OCI-LY7 (cell line): ENCODE measurements around the gene FANCG. TPM values are rescaled to one million over a fixed set of nuclear protein-coding genes. Genes with fewer than 3 reads are reported as not detected.
A peak's percentile ranks its signal among the peaks of the same experiment; 100 is the strongest.

Source experiments
- Bru-seq: library from RNA; stranded (reverse); fragments of 400-500 nt; gene quantifications from one replicate; lab custom pipeline; 2021; lab: Mats Ljungman, UMichigan
- BruChase-seq, 2 experiments: library from RNA; stranded (reverse); fragments of 400-500 nt; gene quantifications; one replicate each; lab custom pipeline; 2021; lab: Mats Ljungman, UMichigan
- BruUV-seq: library from RNA; stranded (reverse); fragments of 400-500 nt; replicated peaks from 2 replicates; lab custom pipeline; 2021; lab: Mats Ljungman, UMichigan
- CTCF ChIA-PET: fragments of 300-600 bp; sonication (Branson Sonifier 250); formaldehyde crosslinking; loops from one replicate; lab custom pipeline; 2022; ENCODE audit warnings: antibody characterized with exemption; ENCODE audit not compliant: unreplicated experiment; lab: Charles Lee
- POLR2A ChIA-PET: fragments of 300-600 bp; sonication (Branson Sonifier 250); formaldehyde crosslinking; loops from one replicate; lab custom pipeline; 2022; ENCODE audit warnings: antibody characterized with exemption; lab: Charles Lee
- DNase-seq: peaks from one replicate; pipeline ENCODE4 v3.0.0-alpha.2; 2015; ENCODE audit warnings: low spot score
- H2AFZ ChIP-seq: fragments of 200-600 bp; sonication (generic), shearing (Covaris generic); 2 replicates; pipeline ENCODE4 v1.6.1; 2014; ENCODE audit warnings: mild to moderate bottlenecking, antibody characterized with exemption, low read length, moderate library complexity
- H3K27ac ChIP-seq: fragments of 200-600 bp; sonication (generic); 2 replicates; pipeline ENCODE4 v1.5.1; 2014; ENCODE audit warnings: mixed run types, low read depth, mild to moderate bottlenecking, moderate library complexity, low read length, inconsistent platforms; ENCODE audit not compliant: poor library complexity, severe bottlenecking
- H3K36me3 ChIP-seq: fragments of 200-600 bp; sonication (generic); 2 replicates; pipeline ENCODE4 v1.6.1; 2014; ENCODE audit warnings: mild to moderate bottlenecking, antibody characterized with exemption, low read length, moderate library complexity, mixed read lengths; ENCODE audit not compliant: insufficient read depth
- H3K4me1 ChIP-seq: fragments of 200-600 bp; sonication (generic); 2 replicates; pipeline ENCODE4 v1.5.1; 2014; ENCODE audit warnings: mild to moderate bottlenecking, low read length; ENCODE audit not compliant: insufficient read depth, poor library complexity, severe bottlenecking
- H3K4me2 ChIP-seq: fragments of 200-600 bp; sonication (generic); 2 replicates; pipeline ENCODE4 v1.6.1; 2014; ENCODE audit warnings: mild to moderate bottlenecking, low read length
- H3K4me3 ChIP-seq: fragments of 200-600 bp; sonication (generic); 2 replicates; pipeline ENCODE4 v1.5.1; 2014; ENCODE audit warnings: mild to moderate bottlenecking, low read depth, low read length; ENCODE audit not compliant: poor library complexity, severe bottlenecking
- H3K79me2 ChIP-seq: fragments of 200-600 bp; sonication (generic); 2 replicates; pipeline ENCODE4 v1.6.1; 2016; ENCODE audit warnings: low read depth, mild to moderate bottlenecking, low read length, moderate library complexity, mixed read lengths; ENCODE audit not compliant: insufficient read depth
- H3K9me2 ChIP-seq: fragments of 200-600 bp; sonication (generic); 2 replicates; pipeline ENCODE4 v1.6.1; 2016; ENCODE audit warnings: mild to moderate bottlenecking, low read length, mixed read lengths; ENCODE audit not compliant: insufficient read depth
- H3K9me3 ChIP-seq: fragments of 200-600 bp; sonication (generic); 2 replicates; pipeline ENCODE4 v1.6.1; 2014; ENCODE audit warnings: mild to moderate bottlenecking, mixed run types, low read length, mixed read lengths
- H4K20me1 ChIP-seq: fragments of 200-600 bp; sonication (generic); 2 replicates; pipeline ENCODE4 v1.6.1; 2014; ENCODE audit warnings: mild to moderate bottlenecking, antibody characterized with exemption, low read length, moderate library complexity, mixed read lengths; ENCODE audit not compliant: insufficient read depth
- EZH2phosphoT487 ChIP-seq: fragments of 200-600 bp; sonication (generic); IDR thresholded peaks from 2 replicates; pipeline ENCODE4 v1.6.1; 2018; ENCODE audit warnings: low read depth, borderline replicate concordance, mild to moderate bottlenecking, mixed run types, antibody characterized with exemption, low read length, moderate library complexity, mixed read lengths
- intact Hi-C: fragments of 100-400 bp; cut with micrococcal nuclease; formaldehyde crosslinking; loops from one replicate; pipeline ENCODE4 v1.10.0; 2022; ENCODE audit not compliant: unreplicated experiment
- long read RNA-seq: library from polyadenylated mRNA; stranded (forward); transcript quantifications from one replicate; pipeline ENCODE4 v2.0.0, GENCODE V29; 2022
- total RNA-seq, 2 experiments: library from RNA; depleted of rRNA in 1 of 2; stranded (reverse); fragments of >200 nt in 1 of 2; shearing (Covaris generic) in 1 of 2; gene quantifications; 2 replicates each; pipeline ENCODE4 v1.2.3, GENCODE V29; 2014 to 2022
- TF ChIP-seq, protein P1 (sequence below): fragments of 200-600 bp; sonication (generic); conservative IDR thresholded peaks from 2 replicates; pipeline ENCODE4 v1.5.1; 2014; ENCODE audit warnings: mild to moderate bottlenecking, antibody characterized with exemption, low read length, moderate library complexity, mixed read lengths

The FANCG gene
- total RNA-seq (2014; rRNA removed; shearing (Covaris generic)): 85.1 and 86.5 TPM in 2 replicates
- total RNA-seq (2022): 121 and 145 TPM in 2 replicates
- percentile 76 among the genes with signal in this experiment for Bru-seq, nascent RNA
- percentile 85 among the genes with signal in this experiment for BruChase-seq, experiment 1, labeled RNA remaining after a 6-hour chase
- percentile 87 among the genes with signal in this experiment for BruChase-seq, experiment 2, labeled RNA remaining after a 2-hour chase
- long read RNA-seq, transcript FANCG-201 (14 exons, 2,631 nt): major isoform, 53 of 56 reads
- long read RNA-seq, partial matches to known transcripts: 3 of 56 reads
- long read RNA-seq, other reads (novel, unspliced or antisense): 0 of 56 reads

DNA sequence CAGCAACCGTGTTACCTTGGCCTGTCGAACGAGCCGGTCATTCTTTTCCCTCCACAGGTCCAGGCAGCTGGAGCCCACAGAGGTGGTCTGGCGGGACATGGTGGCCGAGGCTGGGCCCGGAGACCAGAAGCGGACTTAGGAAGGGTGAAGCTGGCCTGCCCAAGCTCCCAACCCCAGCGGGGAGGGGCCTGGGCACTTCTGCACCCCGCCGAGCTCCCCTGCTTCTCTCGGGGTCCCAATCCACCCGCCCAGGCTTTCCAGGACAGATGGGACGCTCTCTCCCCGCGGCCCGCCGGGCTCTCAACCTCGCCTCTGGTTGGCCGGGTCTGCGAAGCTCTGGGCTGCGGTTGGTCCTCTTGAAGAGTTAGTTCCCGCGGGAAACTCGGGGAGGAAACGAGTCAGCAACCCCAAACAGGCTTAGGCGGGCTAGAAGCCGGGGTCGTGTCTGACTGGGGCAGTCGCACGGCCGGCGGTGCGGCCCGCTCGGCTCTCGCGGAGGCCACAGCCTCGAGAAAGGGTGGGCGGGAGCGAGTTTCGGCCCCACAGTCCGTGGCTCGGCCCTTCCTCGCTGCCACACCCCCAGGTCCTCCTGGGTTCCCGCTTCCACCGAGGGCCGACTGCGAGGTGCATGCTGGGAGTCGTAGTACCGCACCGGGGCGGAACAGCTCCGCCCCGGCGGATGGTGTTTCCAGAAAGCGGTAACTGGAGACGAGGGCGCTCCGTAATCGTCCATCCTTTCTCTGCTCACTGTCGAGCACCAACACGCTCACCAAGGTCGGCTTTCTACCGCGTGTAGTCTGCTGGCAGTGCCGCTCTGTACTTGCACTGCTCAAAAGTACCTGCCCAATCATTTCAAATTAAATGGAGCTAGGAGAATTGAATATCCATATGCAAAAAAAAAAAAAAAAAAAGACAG is at the start of gene FANCG:
TSS of gene FANCG (minus strand) at position 517 of the 916 bp plus-strand sequence. CDS start at position 99, 418 bp downstream.
- Histone ChIP-seq H2AFZ (peak within 1 kb of the TSS; percentile 73), H3K36me3 (peaks cover 37% of the 10 kb centered on the region), H3K4me1 (peaks cover 26% of the 10 kb centered on the region), H4K20me1 (peaks cover 12% of the 10 kb centered on the region; the same call in 1 of the 2 replicates), H3K9me3 (no peaks in the 10 kb centered on the region), H3K27ac (peak within 1 kb of the TSS; percentile 80), H3K4me3 (peak within 1 kb of the TSS; percentile 80), H3K9me2 (no peaks in the 10 kb centered on the region), H3K79me2 (peaks cover 19% of the 10 kb centered on the region), H3K4me2 (peak within 1 kb of the TSS; percentile 99)
- DNase-seq: peak; percentile 93
- TF ChIP-seq, protein P1, sequence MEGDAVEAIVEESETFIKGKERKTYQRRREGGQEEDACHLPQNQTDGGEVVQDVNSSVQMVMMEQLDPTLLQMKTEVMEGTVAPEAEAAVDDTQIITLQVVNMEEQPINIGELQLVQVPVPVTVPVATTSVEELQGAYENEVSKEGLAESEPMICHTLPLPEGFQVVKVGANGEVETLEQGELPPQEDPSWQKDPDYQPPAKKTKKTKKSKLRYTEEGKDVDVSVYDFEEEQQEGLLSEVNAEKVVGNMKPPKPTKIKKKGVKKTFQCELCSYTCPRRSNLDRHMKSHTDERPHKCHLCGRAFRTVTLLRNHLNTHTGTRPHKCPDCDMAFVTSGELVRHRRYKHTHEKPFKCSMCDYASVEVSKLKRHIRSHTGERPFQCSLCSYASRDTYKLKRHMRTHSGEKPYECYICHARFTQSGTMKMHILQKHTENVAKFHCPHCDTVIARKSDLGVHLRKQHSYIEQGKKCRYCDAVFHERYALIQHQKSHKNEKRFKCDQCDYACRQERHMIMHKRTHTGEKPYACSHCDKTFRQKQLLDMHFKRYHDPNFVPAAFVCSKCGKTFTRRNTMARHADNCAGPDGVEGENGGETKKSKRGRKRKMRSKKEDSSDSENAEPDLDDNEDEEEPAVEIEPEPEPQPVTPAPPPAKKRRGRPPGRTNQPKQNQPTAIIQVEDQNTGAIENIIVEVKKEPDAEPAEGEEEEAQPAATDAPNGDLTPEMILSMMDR: no peak; the same call in 1 of the 2 replicates
- no peak for TF ChIP-seq EZH2phosphoT487
- ChIA-PET POLR2A (interaction anchor here (0.6 to 3.7 kb wide), 10 partner anchors 9 to 1938 kb away, joined by 3 to 32 read pairs (median 6); partner anchors contain the start of gene STOML2), CTCF (interaction anchor here (1.0 kb wide), 1 partner anchor 28 kb away, joined by 3 read pairs; no protein-coding TSS in a partner anchor)
- no TSS peak for BruUV-seq
- intact Hi-C loops: loop anchor here (1.0 to 10.0 kb wide), 3 partner anchors 24 to 655 kb away; partner anchors contain the start of genes CREB3, STOML2, TESK1 and TLN1

DNA sequence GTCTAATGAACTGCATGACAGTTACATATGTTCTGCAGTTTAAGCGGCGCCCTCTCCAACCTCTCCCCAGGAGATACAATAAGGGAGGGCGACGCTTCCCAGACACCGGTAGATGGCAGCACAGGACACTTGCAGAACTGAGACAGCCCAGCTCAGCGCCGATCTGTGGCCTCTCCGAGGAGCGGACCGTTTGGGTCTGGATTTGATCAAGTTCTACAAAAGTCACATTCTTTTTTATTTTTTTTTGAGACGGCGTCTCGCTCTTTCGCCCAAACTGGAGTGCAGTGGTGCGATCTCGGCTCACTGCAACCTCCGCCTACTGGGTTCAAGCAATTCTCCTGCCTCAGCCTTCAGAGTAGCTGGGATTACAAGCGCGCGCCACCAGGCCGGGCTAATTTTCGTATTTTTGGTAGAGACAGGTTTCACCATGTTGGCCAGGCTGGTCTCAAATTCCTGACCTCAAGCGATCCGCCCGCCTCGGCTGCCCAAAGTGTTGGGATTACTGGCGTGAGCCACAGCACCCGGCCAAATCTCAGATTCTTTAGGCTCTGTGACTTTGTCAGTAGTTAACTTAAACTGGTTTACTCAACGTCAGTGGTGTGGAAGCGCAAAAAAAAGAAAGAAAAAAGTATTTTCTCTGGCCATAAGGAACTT is 37.3 kb upstream of the FANCG start:
- ChIA-PET POLR2A (interaction anchor here (1.0 kb wide), 1 partner anchor 140 kb away, joined by 5 read pairs; no protein-coding TSS in a partner anchor), CTCF (no interaction called here)
- H3K4me1 ChIP-seq: peaks cover 31% of the 10 kb centered on the region
- H3K79me2 ChIP-seq: no peaks in the 10 kb centered on the region
- no TSS peak for BruUV-seq
- peak; percentile 92 for DNase-seq
- TF ChIP-seq EZH2phosphoT487: no peak
- TF ChIP-seq, protein P1: peak; percentile 90
- H3K9me3 ChIP-seq: no peaks in the 10 kb centered on the region
- peak overlapping the region; percentile 74 for H3K4me3 ChIP-seq
- no peaks in the 10 kb centered on the region for H4K20me1 ChIP-seq
- peak overlapping the region; percentile 73 for H3K27ac ChIP-seq
- no peaks in the 10 kb centered on the region for H3K36me3 ChIP-seq
- peak overlapping the region; percentile 82; the same call in 1 of the 2 replicates for H2AFZ ChIP-seq
- H3K9me2 ChIP-seq: no peaks in the 10 kb centered on the region
- H3K4me2 ChIP-seq: peak overlapping the region; percentile 96
- intact Hi-C loops: loop anchor here (1.0 to 5.0 kb wide), 7 partner anchors 45 to 500 kb away; partner anchors contain the start of genes CD72, DNAJB5 and UNC13B
